SH-SY5Y (cell line): ENCODE data around the gene RTN3.

Experiments used
- GATA2 ChIP-seq: IDR thresholded peaks from 2 replicates; pipeline ENCODE4 v1.6.1; 2011; ENCODE audit warnings: mild to moderate bottlenecking, low read depth, low read length
- GATA3 ChIP-seq: IDR thresholded peaks from 2 replicates; pipeline ENCODE4 v1.6.1; 2011; ENCODE audit warnings: low read depth, mild to moderate bottlenecking, low read length, moderate library complexity

Gene RTN3

DNA sequence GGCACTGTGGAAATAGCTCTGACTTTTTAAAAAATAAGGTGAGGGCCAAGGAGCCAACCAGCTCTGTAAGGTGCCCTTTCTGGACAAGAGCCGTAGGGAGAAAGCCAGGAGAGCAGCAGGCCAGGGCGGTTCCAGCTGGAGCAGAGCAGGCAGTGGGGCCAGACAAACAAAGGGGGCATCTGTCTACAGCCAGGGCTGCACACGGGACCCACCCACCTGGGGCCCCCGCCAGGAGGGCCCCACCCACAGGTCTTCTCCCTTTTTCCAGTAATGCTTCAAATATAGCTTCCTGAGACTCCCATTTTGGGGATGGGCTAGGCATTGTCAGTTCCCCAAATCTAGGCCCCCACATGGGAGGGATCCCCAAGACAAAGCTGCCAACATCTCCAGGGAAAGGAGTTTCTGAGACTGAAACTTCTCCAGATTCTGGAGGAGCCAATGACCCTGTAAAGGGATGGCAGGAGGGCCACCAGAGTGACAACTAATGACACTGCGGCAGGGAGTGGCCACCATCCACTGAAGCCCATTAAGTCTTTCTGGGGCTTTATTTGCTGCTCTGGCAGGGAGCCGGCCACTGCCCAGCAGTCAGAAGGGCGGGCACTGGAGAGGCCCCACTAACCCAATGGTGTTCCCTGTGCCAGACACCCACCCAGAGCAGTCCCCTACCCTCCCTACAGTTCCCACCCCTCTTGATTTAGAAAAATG lies 85.4 kb downstream of the RTN3 start:
- TF ChIP-seq GATA3: no peak
- TF ChIP-seq GATA2: no peak

- TF ChIP-seq GATA2 (no peak), GATA3 (no peak)
Observed at GRCh38 chr11:63767267-63767564, 85.9 kb downstream of the RTN3 start.

- TF ChIP-seq GATA2 (no peak), GATA3 (no peak)
Observed at GRCh38 chr11:63767565-63768236, 86.4 kb downstream of the RTN3 start.

DNA sequence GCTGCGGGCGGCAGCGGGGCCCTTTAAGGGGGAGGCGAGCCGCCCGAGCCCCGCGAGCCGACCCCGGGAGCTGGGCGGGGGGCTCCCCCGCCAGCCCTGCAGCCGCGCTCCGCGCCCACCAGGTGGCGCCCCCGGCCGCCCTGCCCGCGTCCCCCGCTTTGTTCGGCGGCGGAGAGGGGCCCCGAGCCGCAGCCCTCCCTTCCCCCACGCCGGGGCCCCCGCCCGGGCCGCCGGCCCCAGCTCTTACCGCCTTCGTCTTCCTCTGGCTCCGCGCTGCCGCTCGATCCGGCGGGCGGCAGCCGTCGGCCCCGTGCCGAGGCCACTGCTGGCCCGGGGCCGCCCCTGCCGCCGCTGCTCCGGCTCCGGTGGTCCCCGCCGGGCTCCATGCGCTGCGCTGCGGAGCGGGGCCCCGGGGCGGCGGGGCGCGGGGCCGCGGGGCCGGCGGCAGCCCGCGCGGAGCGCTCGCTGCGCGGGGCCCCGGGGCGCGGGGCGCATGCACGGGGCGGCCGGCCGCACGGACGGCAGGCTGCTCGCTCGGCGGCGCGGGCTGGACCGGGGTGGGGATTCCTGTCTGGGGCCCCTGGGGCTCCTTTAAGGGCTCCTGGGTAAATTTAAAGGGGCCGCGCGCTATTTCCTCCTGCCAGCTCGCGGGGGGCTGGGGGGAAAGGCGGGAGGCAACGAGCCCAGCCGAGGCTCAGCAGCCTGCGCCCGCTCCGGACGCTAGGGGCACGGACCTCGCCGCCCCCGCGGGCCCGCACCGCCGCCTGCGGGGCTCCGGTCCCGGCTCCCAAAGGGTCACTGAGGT lies 87.1 kb downstream of the RTN3 start, which contains the start of gene ZFTA:
ZFTA (minus strand) TSS at position 539 of the 805 bp plus-strand sequence; CDS start at position 386, 153 bp downstream.
- no peak for TF ChIP-seq GATA2

DNA sequence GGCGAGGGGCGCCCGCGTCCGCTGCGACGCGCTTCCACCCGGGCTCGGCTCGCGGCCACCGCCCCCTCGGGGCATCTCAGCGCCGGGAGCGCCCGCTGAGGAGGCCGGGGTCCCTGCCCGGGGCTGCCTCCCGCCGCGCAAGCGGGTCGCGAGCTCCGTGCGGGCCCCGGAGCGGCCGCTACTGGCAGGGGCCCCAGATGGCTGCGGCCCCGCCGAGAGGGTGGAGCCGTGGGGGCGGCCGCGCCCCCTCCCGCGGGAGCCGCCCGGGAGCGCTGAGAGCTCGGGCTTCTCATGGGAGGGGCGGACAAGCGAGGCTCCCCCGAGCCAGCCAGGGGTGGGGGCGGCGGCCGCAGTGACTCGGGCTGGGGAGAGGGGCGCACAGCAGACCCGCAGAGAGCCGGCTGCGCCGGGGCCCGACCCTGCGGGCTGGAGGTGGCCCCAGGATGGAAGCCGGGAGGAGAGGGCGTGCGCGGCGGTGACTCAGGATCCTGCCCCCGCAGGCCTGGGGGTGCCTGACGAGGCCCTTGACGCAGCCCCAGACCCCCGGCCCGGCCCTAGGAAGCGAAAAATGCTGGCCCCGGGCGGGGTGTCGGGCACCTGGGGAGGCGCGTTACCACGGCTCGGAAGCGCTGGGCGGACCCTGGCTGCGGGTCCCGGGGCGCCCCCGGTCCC lies 87.9 kb downstream of the RTN3 start:
- TF ChIP-seq GATA3 (no peak), GATA2 (no peak)

- TF ChIP-seq GATA2: no peak
- no peak for TF ChIP-seq GATA3
Observed at GRCh38 chr11:63769714-63770455, 88.6 kb downstream of the RTN3 start.

DNA sequence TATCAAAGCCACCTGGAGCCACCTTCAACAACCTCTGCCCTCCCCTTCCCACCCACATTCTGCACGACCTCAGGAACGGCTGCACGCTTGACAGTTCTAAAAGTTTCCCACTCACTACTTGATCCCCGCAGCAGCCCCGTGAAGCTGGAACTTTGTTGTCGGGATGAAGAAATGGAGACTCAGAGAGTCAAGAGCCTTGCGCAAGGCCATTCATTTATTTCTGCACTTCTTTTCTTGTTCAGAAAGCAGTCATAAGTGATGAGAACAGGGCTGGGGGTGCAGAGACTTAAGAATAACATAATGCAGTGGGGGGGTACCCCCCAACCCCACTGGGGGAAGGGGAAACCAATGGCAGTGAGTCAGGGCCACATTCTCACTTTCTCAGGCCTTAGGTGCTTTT lies 89.5 kb downstream of the RTN3 start:
- TF ChIP-seq GATA2 (no peak), GATA3 (no peak)

DNA sequence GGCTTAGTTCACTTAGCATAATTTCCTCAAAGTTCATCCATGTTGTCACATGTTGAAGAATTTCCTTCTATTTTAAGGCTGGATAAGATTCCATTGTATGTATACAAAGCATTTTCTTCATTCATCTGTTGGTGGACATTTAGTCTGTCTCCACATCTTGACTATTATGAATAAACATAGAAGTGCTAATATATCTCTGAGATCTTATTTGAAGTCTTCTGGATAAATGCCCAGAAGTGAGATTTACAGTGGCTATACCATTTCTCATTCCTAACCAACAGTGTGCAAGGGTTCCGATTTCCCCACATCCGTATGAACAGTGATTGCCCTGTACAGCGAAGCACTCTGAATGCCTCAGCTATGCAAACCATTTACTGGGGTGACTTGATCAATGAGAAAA lies 93.9 kb downstream of the RTN3 start:
- TF ChIP-seq GATA2: no peak
- no peak for TF ChIP-seq GATA3

DNA sequence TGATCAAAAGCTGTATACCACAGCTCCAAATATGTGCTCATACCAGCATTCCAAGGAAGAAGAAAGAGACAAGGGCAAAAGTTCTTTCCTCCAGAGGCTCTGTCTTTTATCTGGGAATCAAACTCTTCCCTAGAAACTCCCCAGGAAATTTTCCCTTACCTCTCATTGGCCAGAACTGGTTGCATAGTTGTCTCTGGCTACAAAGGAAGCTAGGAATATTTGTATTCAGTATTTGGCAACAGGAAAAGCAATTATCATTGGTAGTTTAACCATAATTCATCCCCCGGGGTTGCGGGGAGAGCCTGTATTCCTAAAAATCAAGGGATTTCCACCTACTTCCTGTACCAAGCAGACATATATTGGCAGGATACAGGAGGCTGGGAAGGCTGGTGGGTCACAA lies 97.7 kb downstream of the RTN3 start:
- TF ChIP-seq GATA3: no peak
- no peak for TF ChIP-seq GATA2

GRCh38 chr11:63782749-63783148 lies 101.4 kb downstream of the RTN3 start:
- TF ChIP-seq GATA2 (no peak), GATA3 (no peak)

DNA sequence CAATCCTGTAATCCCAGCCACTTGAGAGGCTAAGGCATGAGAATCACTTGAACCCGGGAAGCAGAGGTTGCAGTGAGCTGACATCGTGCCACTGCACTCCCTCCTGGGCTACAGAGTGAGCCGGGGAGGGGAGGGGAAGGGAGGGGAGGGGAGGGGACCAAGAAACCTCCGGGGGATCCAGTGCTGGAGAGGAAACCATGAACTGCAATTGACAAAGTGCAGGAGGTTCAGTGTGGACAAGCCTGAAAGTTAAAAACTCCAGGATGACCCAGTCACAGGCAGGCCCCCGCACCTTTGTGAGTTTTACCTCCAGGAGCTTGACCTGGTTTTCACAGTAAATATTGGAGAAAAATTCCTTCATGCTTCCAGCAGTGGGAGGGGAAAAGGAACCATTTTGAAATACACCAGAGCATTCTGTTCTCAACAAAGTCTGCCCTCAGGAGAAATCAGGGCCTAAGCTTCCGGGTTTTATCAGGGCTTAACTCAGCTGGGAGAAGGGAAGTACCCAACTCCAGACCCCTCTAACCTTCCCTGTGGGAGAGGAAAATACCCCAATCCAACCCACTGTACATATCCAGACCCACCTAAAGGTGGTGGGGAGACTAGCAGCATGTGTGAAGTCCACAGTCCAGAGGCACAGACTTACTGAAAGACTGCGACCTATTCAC lies 102.8 kb downstream of the RTN3 start:
- TF ChIP-seq GATA2 (no peak), GATA3 (no peak)

GRCh38 chr11:63785823-63786222 lies 104.5 kb downstream of the RTN3 start:
- TF ChIP-seq GATA3: no peak
- TF ChIP-seq GATA2: no peak

DNA sequence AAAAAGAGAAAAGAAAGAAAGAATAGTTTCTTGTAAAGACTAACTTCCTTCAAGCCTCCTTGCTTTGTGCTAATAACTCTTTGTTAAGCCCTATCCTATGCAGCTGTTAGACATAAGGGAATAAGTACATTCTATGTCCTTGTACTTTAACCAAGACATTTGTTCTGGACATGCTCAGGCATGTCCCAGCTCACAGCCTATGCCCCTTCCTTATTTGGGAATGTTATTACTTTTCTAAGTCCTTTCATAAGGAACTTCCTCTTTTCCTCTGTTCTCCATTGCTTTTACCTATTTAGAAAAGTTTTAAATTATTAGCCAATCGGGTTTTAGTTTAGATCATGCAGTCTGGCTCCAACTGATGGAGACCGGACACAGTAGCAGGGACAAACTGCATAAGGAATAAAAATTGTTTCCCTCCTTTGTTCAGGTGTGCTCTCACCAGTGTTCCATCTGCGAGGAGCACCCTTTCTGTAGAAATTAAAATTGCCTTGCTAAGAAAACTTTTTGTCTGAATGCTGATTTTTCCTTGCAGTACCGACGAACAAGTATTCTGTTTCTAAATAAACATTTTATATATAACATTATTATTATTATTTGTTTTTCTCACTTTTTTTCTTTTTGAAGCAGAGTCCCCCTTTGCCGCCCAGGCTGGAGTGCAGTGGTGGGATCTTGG lies 110.3 kb downstream of the RTN3 start:
- TF ChIP-seq GATA3 (no peak), GATA2 (no peak)
